ENCODE data around the gene LCN15.
"Not testable (repeated sequence)": the region's sequence is repeated elsewhere in the genome, so short reads cannot be mapped to it uniquely, and the experiment has no call there.

LCN15 gene

GRCh38 chr9:136774416-136775045 is 10.2 kb upstream of the LCN15 start:
- no peak for DNase-seq

GRCh38 chr9:136773386-136774044 is 9.2 kb upstream of the LCN15 start:
- peak in 1 of 2 donors; percentile 62 for DNase-seq

- no peak for DNase-seq
These were observed 7.6 kb upstream of the LCN15 start for GRCh38 chr9:136771907-136772415.

- peak; percentile 40 to 55 for DNase-seq
These were observed 5.4 kb upstream of the LCN15 start for GRCh38 chr9:136769710-136770191.

GRCh38 chr9:136766410-136767120 is 2.2 kb upstream of the LCN15 start:
- peak; percentile 67 to 79 for DNase-seq

GRCh38 chr9:136765745-136766409 is 1.6 kb upstream of the LCN15 start:
- DNase-seq: not testable (repeated sequence)

GRCh38 chr9:136765041-136765440 is 723 bp upstream of the LCN15 start:
- DNase-seq: no peak

- no peak for DNase-seq
These were observed 676 bp downstream of the LCN15 start for GRCh38 chr9:136763649-136764035.

- peak; percentile 36 to 48 for DNase-seq
These were observed 1.2 kb downstream of the LCN15 start for GRCh38 chr9:136762915-136763648.

- DNase-seq: no peak
These were observed 2.1 kb downstream of the LCN15 start for GRCh38 chr9:136762221-136762691.

- DNase-seq: no peak
These were observed 2.8 kb downstream of the LCN15 start for GRCh38 chr9:136761545-136761981.

- DNase-seq: not testable (repeated sequence)
These were observed 3.3 kb downstream of the LCN15 start for GRCh38 chr9:136760834-136761544.

- DNase-seq: no peak
These were observed 3.9 kb downstream of the LCN15 start for GRCh38 chr9:136760424-136760823.

GRCh38 chr9:136759436-136760325 is 4.6 kb downstream of the LCN15 start:
- no peak for DNase-seq

- no peak for DNase-seq
These were observed 5.3 kb downstream of the LCN15 start for GRCh38 chr9:136759001-136759400.

- DNase-seq: no peak
These were observed 6.6 kb downstream of the LCN15 start for GRCh38 chr9:136757751-136758140.

- DNase-seq: no peak
These were observed 7.0 kb downstream of the LCN15 start for GRCh38 chr9:136757328-136757727.

GRCh38 chr9:136756836-136757235 is 7.5 kb downstream of the LCN15 start:
- no peak for DNase-seq

- DNase-seq: no peak
These were observed 8.2 kb downstream of the LCN15 start for GRCh38 chr9:136756134-136756438.

- DNase-seq: not testable (repeated sequence)
These were observed 8.8 kb downstream of the LCN15 start for GRCh38 chr9:136755302-136756133.

All from CD4-positive, alpha-beta T cell treated with Interleukin-1 beta for 1 hour (primary cell).